ENCODE results near the gene IHH. TPM values are rescaled to one million over a fixed set of nuclear protein-coding genes. Genes with fewer than 3 reads are reported as not detected.

Gene IHH
- total and polyA plus RNA-seq, 5 experiments from 2014 or later, result not detected

- POLR2A ChIA-PET, result no interaction called here
- Mint-ChIP-seq H3K27me3 (peaks cover 0 to 2% (median 0%) of the 10 kb centered on the region in 5 donors), H3K27ac (no peak overlapping the region), H3K36me3 (peaks cover 0 to 35% (median 26%) of the 10 kb centered on the region in 3 donors), H3K4me1 (no peaks in the 10 kb centered on the region), H3K9me3 (no peaks in the 10 kb centered on the region), H3K4me3 (no peak overlapping the region)
- no peak for DNase-seq
- ATAC-seq, result no peak
These were observed 10.6 kb upstream of the IHH start for GRCh38 chr2:219071131-219071816.

DNA sequence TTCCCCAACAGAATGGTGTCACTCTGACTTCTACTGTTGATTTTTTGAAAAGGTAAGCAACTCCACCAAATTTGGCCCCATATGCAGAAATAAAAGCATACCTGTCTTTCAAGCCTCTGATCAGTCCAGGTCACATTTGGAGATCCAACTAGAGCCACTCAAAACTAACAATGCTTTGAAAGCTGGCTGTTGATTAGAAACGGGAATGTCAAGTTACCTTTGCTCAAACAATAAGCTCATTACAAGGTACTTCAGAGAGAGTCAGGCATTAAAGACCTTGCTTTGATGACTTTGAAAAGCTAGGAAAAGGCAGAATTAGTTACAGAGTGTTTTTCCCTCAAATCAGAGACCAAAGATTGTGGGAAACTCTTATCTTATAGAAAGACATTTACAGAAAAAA, 4.8 kb upstream of the IHH start:
- POLR2A ChIA-PET, result no interaction called here
- peaks cover 15 to 38% (median 24%) of the 10 kb centered on the region in 5 donors for H3K27me3 Mint-ChIP-seq
- H3K36me3 Mint-ChIP-seq, result peaks cover 0 to 5% (median 3%) of the 10 kb centered on the region in 3 donors
- H3K9me3 Mint-ChIP-seq, result no peaks in the 10 kb centered on the region
- no peak overlapping the region for H3K4me3 Mint-ChIP-seq
- H3K27ac Mint-ChIP-seq, result no peak overlapping the region
- no peak for DNase-seq
- ATAC-seq, result no peak
- peaks cover 0 to 7% (median 5%) of the 10 kb centered on the region in 4 donors for H3K4me1 Mint-ChIP-seq

DNA sequence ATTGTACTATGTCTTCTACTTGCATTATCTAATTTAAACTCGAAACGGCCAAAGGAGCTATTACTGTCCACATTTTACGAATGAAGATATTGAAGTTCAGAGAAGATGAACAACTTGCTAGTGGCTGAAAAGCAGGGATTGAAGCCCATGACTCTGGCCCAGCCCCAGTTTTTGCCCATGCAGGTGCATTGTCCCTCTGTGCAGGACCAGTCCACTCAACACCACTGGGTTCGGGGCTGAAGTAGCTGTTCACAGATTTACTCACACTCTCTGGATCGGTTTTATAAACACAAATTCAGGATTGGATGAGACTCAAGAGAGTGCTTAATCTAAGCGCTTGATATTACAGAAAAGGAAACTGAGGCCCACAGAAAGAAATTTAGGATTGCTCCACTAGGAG, 1.4 kb upstream of the IHH start:
- H3K27ac Mint-ChIP-seq, result no peak overlapping the region
- H3K36me3 Mint-ChIP-seq, result no peaks in the 10 kb centered on the region
- no peak overlapping the region for H3K4me3 Mint-ChIP-seq
- ATAC-seq (no peak), DNase-seq (no peak)
- H3K4me1 Mint-ChIP-seq, result peaks cover 13 to 28% (median 20%) of the 10 kb centered on the region in 4 donors
- H3K9me3 Mint-ChIP-seq, result no peaks in the 10 kb centered on the region
- POLR2A ChIA-PET, result no interaction called here
- H3K27me3 Mint-ChIP-seq, result peaks cover 26 to 64% (median 42%) of the 10 kb centered on the region in 5 donors

DNA sequence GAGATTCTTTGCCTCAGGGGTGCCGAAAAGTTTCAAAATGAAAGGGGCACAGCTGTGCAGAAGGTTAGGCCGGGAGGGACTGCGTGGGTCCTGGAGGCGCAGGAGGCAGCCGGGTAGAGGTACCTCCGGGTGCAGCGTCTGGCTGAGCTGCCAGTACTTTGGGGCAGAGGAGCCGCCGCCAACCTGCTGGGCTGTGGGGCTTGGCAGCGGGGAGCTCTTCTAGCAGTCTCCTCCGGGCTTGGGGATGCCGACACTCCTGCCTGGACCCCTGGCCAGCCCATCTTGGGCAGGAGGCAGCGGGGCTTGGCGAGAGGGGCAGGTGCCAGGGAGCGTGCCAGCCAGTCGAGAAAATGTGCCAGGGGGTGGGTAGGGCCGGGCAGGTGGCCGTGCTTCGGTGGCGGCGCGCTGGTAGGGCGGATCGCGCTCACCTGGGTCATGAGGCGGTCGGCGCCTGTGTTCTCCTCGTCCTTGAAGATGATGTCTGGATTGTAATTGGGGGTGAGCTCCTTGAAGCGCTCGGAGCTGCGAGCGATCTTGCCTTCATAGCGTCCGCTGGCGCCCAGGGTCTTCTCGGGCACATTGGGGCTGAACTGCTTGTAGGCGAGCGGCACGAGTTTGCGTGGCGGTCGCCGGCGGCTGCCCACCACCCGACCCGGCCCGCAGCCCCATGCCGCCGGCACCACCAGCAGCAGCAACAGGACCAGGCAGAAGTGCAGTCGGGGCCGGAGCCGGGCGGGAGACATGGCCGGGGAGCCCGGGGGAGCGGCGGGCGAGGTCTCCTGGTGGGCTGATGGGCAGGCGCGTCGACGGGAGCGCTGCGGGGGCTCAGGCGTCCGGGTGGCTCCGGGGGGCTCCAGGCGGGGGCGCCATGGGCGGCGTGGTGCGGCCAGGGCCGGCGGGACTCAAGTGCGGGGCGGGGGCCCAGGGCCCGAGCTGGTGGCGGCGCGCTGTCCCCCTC, 717 bp downstream of the IHH start:
- POLR2A ChIA-PET, result no interaction called here
- H3K27me3 Mint-ChIP-seq, result peaks cover 32 to 81% (median 49%) of the 10 kb centered on the region in 5 donors
- peak overlapping the region in 1 of 10 donors; percentile 36 for H3K27ac Mint-ChIP-seq
- peak overlapping the region; percentile 4 to 87 (median 62) for H3K4me3 Mint-ChIP-seq
- no peaks in the 10 kb centered on the region for H3K9me3 Mint-ChIP-seq
- peaks cover 0 to 4% (median 0%) of the 10 kb centered on the region in 3 donors for H3K36me3 Mint-ChIP-seq
- DNase-seq, result no peak
- peaks cover 15 to 28% (median 20%) of the 10 kb centered on the region in 4 donors for H3K4me1 Mint-ChIP-seq
- no peak for ATAC-seq

- H3K27me3 Mint-ChIP-seq, result peaks cover 32 to 79% (median 53%) of the 10 kb centered on the region in 5 donors
- H3K27ac Mint-ChIP-seq, result peak overlapping the region in 2 of 10 donors; percentile 19 to 45
- peaks cover 0 to 4% (median 0%) of the 10 kb centered on the region in 3 donors for H3K36me3 Mint-ChIP-seq
- H3K4me1 Mint-ChIP-seq, result peaks cover 15 to 28% (median 20%) of the 10 kb centered on the region in 4 donors
- POLR2A ChIA-PET, result interaction anchor here (1.0 kb wide), 1 partner anchor 94 kb away, joined by 3 read pairs; no protein-coding TSS in a partner anchor
- DNase-seq, result no peak
- ATAC-seq, result no peak
- H3K9me3 Mint-ChIP-seq, result no peaks in the 10 kb centered on the region
- H3K4me3 Mint-ChIP-seq, result peak overlapping the region in 9 of 10 donors; percentile 4 to 87 (median 62)
These were observed 1.4 kb downstream of the IHH start for GRCh38 chr2:219059375-219059724.

- Mint-ChIP-seq H3K4me3 (peak overlapping the region in 8 of 10 donors; percentile 11 to 87 (median 66)), H3K4me1 (peaks cover 15 to 28% (median 20%) of the 10 kb centered on the region in 4 donors), H3K27ac (peak overlapping the region in 1 of 10 donors; percentile 65), H3K9me3 (no peaks in the 10 kb centered on the region), H3K27me3 (peaks cover 37 to 82% (median 53%) of the 10 kb centered on the region in 5 donors), H3K36me3 (peaks cover 0 to 4% (median 0%) of the 10 kb centered on the region in 3 donors)
- ATAC-seq (no peak), DNase-seq (peak in 1 of 10 donors; percentile 8)
- POLR2A ChIA-PET, result interaction anchor here (1.0 kb wide), 1 partner anchor 95 kb away, joined by 3 read pairs; no protein-coding TSS in a partner anchor
These were observed 2.0 kb downstream of the IHH start for GRCh38 chr2:219058541-219059374.

DNA sequence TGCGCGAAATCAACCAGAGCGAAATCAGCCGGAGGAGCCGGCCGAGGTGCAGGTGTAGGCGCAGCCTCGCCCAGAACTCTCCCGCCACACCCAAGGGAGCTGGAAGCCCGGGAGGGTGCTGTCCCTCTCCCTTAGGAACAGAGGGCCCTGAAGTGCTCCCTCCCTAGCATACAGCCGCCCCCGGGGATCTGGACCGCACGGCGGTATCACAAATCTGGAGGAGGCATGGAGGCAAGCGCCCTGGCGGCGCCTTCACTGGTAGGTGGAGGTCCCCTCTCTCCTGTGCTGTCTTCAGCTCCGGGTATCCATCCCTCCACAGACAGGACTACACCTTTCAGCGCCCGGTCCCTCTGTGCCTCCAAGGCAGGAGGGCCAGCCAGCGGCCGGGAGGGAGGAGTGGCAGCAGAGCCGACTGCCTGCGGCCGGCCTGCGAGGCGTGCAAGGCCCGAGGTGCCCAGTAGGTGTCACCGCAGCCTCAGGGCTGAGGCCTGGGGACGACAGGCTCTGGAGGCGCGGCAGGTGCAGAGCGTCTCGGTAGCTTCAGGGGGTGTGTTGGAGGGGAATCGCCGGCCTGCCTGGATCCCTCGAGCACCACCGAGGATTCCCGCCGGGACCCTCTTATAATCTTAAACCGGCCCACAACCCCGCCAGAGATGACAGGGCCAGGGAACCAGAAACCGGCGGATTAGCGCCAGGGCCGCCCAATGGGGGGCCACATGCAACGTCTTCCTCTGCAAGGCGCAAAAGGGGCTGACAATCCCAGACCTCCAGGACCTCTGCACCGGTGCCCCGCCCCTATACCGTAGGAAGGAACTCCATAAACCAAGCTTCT, 2.8 kb downstream of the IHH start:
- H3K4me3 Mint-ChIP-seq, result peak overlapping the region in 9 of 10 donors; percentile 49 to 80 (median 67)
- H3K27me3 Mint-ChIP-seq, result peaks cover 35 to 85% (median 48%) of the 10 kb centered on the region in 5 donors
- ATAC-seq (peak; percentile 90 to 96), DNase-seq (peak; percentile 56 to 82 (median 73))
- POLR2A ChIA-PET, result interaction anchor here (0.9 to 1.0 kb wide), 2 partner anchors 96 to 237 kb away, joined by 3 read pairs; no protein-coding TSS in a partner anchor
- peaks cover 0 to 4% (median 0%) of the 10 kb centered on the region in 3 donors for H3K36me3 Mint-ChIP-seq
- peaks cover 15 to 28% (median 20%) of the 10 kb centered on the region in 4 donors for H3K4me1 Mint-ChIP-seq
- no peaks in the 10 kb centered on the region for H3K9me3 Mint-ChIP-seq
- peak overlapping the region in 1 of 10 donors; percentile 65 for H3K27ac Mint-ChIP-seq

DNA sequence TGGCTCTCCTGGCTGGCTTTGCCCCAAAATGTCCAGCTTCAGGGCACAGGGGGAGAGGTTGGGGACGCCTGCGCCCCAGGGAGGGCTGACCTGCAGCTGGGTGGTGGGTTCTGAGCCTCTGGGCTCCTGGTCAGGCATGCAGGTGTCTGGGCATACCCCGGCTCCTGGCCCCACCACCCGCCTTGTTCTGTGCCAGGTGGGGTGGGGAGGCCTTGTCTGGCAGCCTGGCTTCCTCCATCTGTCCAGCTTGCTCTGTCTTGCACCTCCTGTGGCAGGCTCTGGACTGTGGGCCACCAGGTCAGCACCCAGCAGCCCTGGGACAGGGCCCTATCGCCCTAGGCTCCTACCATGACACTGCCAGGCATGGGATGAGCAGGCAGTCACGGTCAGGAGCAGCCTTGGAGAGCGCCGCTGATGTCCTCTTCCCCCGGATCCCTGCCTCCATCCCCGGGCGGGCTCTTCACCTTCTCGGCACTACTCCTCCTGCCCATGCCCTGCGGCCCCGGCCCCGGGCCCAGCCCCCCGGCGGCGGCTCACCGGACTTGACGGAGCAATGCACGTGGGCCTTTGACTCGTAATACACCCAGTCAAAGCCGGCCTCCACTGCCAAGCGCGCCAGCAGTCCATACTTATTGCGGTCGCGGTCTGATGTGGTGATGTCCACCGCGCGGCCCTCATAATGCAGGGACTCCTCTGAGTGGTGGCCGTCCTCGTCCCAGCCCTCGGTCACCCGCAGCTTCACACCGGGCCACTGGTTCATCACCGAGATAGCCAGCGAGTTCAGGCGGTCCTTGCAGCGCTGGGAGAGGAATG, 3.6 kb downstream of the IHH start:
- Mint-ChIP-seq H3K36me3 (peaks cover 0 to 4% (median 0%) of the 10 kb centered on the region in 3 donors), H3K27ac (no peak overlapping the region), H3K27me3 (peaks cover 31 to 82% (median 47%) of the 10 kb centered on the region in 5 donors), H3K9me3 (no peaks in the 10 kb centered on the region), H3K4me3 (peak overlapping the region in 3 of 10 donors; percentile 4 to 78 (median 70)), H3K4me1 (peaks cover 12 to 28% (median 20%) of the 10 kb centered on the region in 4 donors)
- DNase-seq (no peak), ATAC-seq (no peak)
- POLR2A ChIA-PET, result interaction anchor here (0.9 kb wide), 1 partner anchor 238 kb away, joined by 3 read pairs; no protein-coding TSS in a partner anchor

DNA sequence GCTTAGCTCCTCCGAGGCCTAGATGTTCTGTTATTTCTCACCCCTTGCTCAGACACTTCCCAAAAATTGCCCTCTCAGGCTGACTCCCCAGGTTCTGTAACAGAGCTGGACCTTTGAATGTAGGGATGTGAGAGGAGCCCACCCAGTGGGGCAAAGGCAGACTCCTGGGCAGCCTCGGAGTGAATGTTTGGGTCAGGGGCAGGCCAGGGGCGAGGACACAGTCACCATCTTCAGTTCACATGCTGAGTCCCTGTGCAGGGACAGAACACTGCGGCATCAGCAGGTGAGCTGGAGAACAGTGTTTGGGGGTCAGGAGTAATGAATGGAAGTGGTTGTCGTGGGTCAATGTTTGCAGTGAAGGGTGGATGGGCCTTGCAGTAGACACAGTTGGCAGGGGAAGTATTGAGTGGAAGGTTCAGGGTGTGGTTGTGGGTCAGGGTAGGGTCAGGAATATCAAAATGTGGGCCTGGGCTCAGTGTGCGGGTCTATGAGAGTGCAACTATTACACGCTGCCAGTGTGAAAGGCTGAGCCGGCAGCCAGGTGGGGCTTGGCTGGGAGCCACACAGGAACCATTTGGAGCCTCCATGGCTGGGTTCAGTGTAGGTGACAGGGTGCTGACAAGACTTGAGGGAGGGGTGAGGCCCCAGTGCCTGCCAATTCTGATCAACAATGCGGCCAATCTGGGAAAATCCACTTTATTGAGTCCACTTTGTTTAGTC, 4.4 kb downstream of the IHH start:
- Mint-ChIP-seq H3K9me3 (no peaks in the 10 kb centered on the region), H3K27ac (no peak overlapping the region), H3K36me3 (peaks cover 0 to 4% (median 0%) of the 10 kb centered on the region in 3 donors), H3K4me3 (peak overlapping the region in 3 of 10 donors; percentile 0 to 20 (median 2)), H3K4me1 (peaks cover 13 to 25% (median 18%) of the 10 kb centered on the region in 4 donors), H3K27me3 (peaks cover 25 to 81% (median 42%) of the 10 kb centered on the region in 5 donors)
- POLR2A ChIA-PET, result no interaction called here
- DNase-seq (no peak), ATAC-seq (no peak)

Data from naive thymus-derived CD8-positive, alpha-beta T cell (primary cell).